ENCODE data around the gene GRIN1.
A peak's percentile ranks its signal among the peaks of the same experiment; 100 is the strongest.

GRIN1 gene

GRCh38 chr9:137138722-137139467, at the start of gene GRIN1:
Gene GRIN1, plus strand, starts transcription at chr9:137139154. Its CDS starts 333 bp downstream, at chr9:137139487.
- Histone ChIP-seq H3K4me3 (ENCODE audit: low read depth, low read length, poor library complexity, severe bottlenecking) (no peak within 1 kb of the TSS), H3K79me2 (ENCODE audit: insufficient read depth, low read length) (no peaks in the 10 kb centered on the region), H4K20me1 (ENCODE audit: insufficient read depth, low read length) (no peaks in the 10 kb centered on the region), H3K36me3 (ENCODE audit: insufficient read depth, low read length) (no peaks in the 10 kb centered on the region), H3K9ac (ENCODE audit: low read length) (no peak within 1 kb of the TSS), H3K4me2 (ENCODE audit: low read length) (no peak within 1 kb of the TSS), H2AFZ (ENCODE audit: low read length) (no peak within 1 kb of the TSS), H3K9me3 (ENCODE audit: low read length) (no peaks in the 10 kb centered on the region), H3K27me3 (ENCODE audit: insufficient read depth, low read length) (0 out of 2 replicates have a peak, but pooled peaks cover 7% of the 10 kb centered on the region), H3F3A (ENCODE audit: insufficient read depth, low read length) (no peaks in the 10 kb centered on the region), H3K9me2 (ENCODE audit: low read depth, low read length) (no peaks in the 10 kb centered on the region), H3K27ac (ENCODE audit: low read depth, low read length, poor library complexity, severe bottlenecking) (no peak within 1 kb of the TSS), H3K4me1 (ENCODE audit: insufficient read depth, low read length, severe bottlenecking) (no peaks in the 10 kb centered on the region)
- TF ChIP-seq CTCF (IDR thresholded peaks at IDR 0.05; ENCODE audit: low read length) (no peak), EZH2 (IDR thresholded peaks at IDR 0.05; ENCODE audit: borderline replicate concordance, low read length) (no peak)

GRCh38 chr9:137089232-137089947, 49.6 kb upstream of the GRIN1 start:
- Histone ChIP-seq H3F3A (ENCODE audit: insufficient read depth, low read length) (no peaks in the 10 kb centered on the region), H3K4me2 (ENCODE audit: low read length) (no peak overlapping the region), H3K79me2 (ENCODE audit: insufficient read depth, low read length) (no peaks in the 10 kb centered on the region), H3K27me3 (ENCODE audit: insufficient read depth, low read length) (no peaks in the 10 kb centered on the region), H3K9me3 (ENCODE audit: low read length) (no peaks in the 10 kb centered on the region), H3K4me3 (ENCODE audit: low read depth, low read length, poor library complexity, severe bottlenecking) (no peak overlapping the region), H2AFZ (ENCODE audit: low read length) (no peak overlapping the region), H3K27ac (ENCODE audit: low read depth, low read length, poor library complexity, severe bottlenecking) (no peak overlapping the region), H3K4me1 (ENCODE audit: insufficient read depth, low read length, severe bottlenecking) (peaks cover 34% of the 10 kb centered on the region), H3K9me2 (ENCODE audit: low read depth, low read length) (no peaks in the 10 kb centered on the region), H3K36me3 (ENCODE audit: insufficient read depth, low read length) (peaks cover 17% of the 10 kb centered on the region; the same call in 1 of the 2 replicates), H3K9ac (ENCODE audit: low read length) (no peak overlapping the region; the same call in 1 of the 2 replicates), H4K20me1 (ENCODE audit: insufficient read depth, low read length) (no peaks in the 10 kb centered on the region)
- no peak for TF ChIP-seq EZH2 (IDR thresholded peaks at IDR 0.05; ENCODE audit: borderline replicate concordance, low read length)
- no peak for TF ChIP-seq CTCF (IDR thresholded peaks at IDR 0.05; ENCODE audit: low read length)

- Histone ChIP-seq H4K20me1 (ENCODE audit: insufficient read depth, low read length) (no peaks in the 10 kb centered on the region), H2AFZ (ENCODE audit: low read length) (no peak overlapping the region), H3K36me3 (ENCODE audit: insufficient read depth, low read length) (peaks cover 57% of the 10 kb centered on the region), H3K9ac (ENCODE audit: low read length) (peak overlapping the region; percentile 50; the same call in 1 of the 2 replicates), H3K27ac (ENCODE audit: low read depth, low read length, poor library complexity, severe bottlenecking) (peak overlapping the region; percentile 52), H3K4me2 (ENCODE audit: low read length) (peak overlapping the region; percentile 59; the same call in 1 of the 2 replicates), H3F3A (ENCODE audit: insufficient read depth, low read length) (no peaks in the 10 kb centered on the region), H3K4me3 (ENCODE audit: low read depth, low read length, poor library complexity, severe bottlenecking) (peak overlapping the region; percentile 26), H3K9me3 (ENCODE audit: low read length) (no peaks in the 10 kb centered on the region), H3K79me2 (ENCODE audit: insufficient read depth, low read length) (no peaks in the 10 kb centered on the region), H3K27me3 (ENCODE audit: insufficient read depth, low read length) (no peaks in the 10 kb centered on the region), H3K9me2 (ENCODE audit: low read depth, low read length) (no peaks in the 10 kb centered on the region), H3K4me1 (ENCODE audit: insufficient read depth, low read length, severe bottlenecking) (peaks cover 10% of the 10 kb centered on the region)
- no peak for TF ChIP-seq EZH2 (IDR thresholded peaks at IDR 0.05; ENCODE audit: borderline replicate concordance, low read length)
- TF ChIP-seq CTCF (IDR thresholded peaks at IDR 0.05; ENCODE audit: low read length): peak; percentile 73
These were observed 43.1 kb upstream of the GRIN1 start for GRCh38 chr9:137095664-137096517.

Data from OCI-LY1 (cell line).